OCI-LY7 (cell line): ENCODE measurements around the gene EYS. TPM values are rescaled to one million over a fixed set of nuclear protein-coding genes. Genes with fewer than 3 reads are reported as not detected.

Experiments
- BruUV-seq: library from RNA; stranded (reverse); fragments of 400-500 nt; replicated peaks from 2 replicates; lab custom pipeline; 2021; lab: Mats Ljungman, UMichigan
- CTCF ChIA-PET: fragments of 300-600 bp; sonication (Branson Sonifier 250); formaldehyde crosslinking; loops from one replicate; lab custom pipeline; 2022; ENCODE audit warnings: antibody characterized with exemption; ENCODE audit not compliant: unreplicated experiment; lab: Charles Lee
- POLR2A ChIA-PET: fragments of 300-600 bp; sonication (Branson Sonifier 250); formaldehyde crosslinking; loops from one replicate; lab custom pipeline; 2022; ENCODE audit warnings: antibody characterized with exemption; lab: Charles Lee
- DNase-seq: peaks from one replicate; pipeline ENCODE4 v3.0.0-alpha.2; 2015; ENCODE audit warnings: low spot score
- H2AFZ ChIP-seq: fragments of 200-600 bp; sonication (generic), shearing (Covaris generic); 2 replicates; pipeline ENCODE4 v1.6.1; 2014; ENCODE audit warnings: mild to moderate bottlenecking, antibody characterized with exemption, low read length, moderate library complexity
- H3K27ac ChIP-seq: fragments of 200-600 bp; sonication (generic); 2 replicates; pipeline ENCODE4 v1.5.1; 2014; ENCODE audit warnings: mixed run types, low read depth, mild to moderate bottlenecking, moderate library complexity, low read length, inconsistent platforms; ENCODE audit not compliant: poor library complexity, severe bottlenecking
- H3K36me3 ChIP-seq: fragments of 200-600 bp; sonication (generic); 2 replicates; pipeline ENCODE4 v1.6.1; 2014; ENCODE audit warnings: mild to moderate bottlenecking, antibody characterized with exemption, low read length, moderate library complexity, mixed read lengths; ENCODE audit not compliant: insufficient read depth
- H3K4me1 ChIP-seq: fragments of 200-600 bp; sonication (generic); 2 replicates; pipeline ENCODE4 v1.5.1; 2014; ENCODE audit warnings: mild to moderate bottlenecking, low read length; ENCODE audit not compliant: insufficient read depth, poor library complexity, severe bottlenecking
- H3K4me2 ChIP-seq: fragments of 200-600 bp; sonication (generic); 2 replicates; pipeline ENCODE4 v1.6.1; 2014; ENCODE audit warnings: mild to moderate bottlenecking, low read length
- H3K4me3 ChIP-seq: fragments of 200-600 bp; sonication (generic); 2 replicates; pipeline ENCODE4 v1.5.1; 2014; ENCODE audit warnings: mild to moderate bottlenecking, low read depth, low read length; ENCODE audit not compliant: poor library complexity, severe bottlenecking
- H3K79me2 ChIP-seq: fragments of 200-600 bp; sonication (generic); 2 replicates; pipeline ENCODE4 v1.6.1; 2016; ENCODE audit warnings: low read depth, mild to moderate bottlenecking, low read length, moderate library complexity, mixed read lengths; ENCODE audit not compliant: insufficient read depth
- H3K9me2 ChIP-seq: fragments of 200-600 bp; sonication (generic); 2 replicates; pipeline ENCODE4 v1.6.1; 2016; ENCODE audit warnings: mild to moderate bottlenecking, low read length, mixed read lengths; ENCODE audit not compliant: insufficient read depth
- H3K9me3 ChIP-seq: fragments of 200-600 bp; sonication (generic); 2 replicates; pipeline ENCODE4 v1.6.1; 2014; ENCODE audit warnings: mild to moderate bottlenecking, mixed run types, low read length, mixed read lengths
- H4K20me1 ChIP-seq: fragments of 200-600 bp; sonication (generic); 2 replicates; pipeline ENCODE4 v1.6.1; 2014; ENCODE audit warnings: mild to moderate bottlenecking, antibody characterized with exemption, low read length, moderate library complexity, mixed read lengths; ENCODE audit not compliant: insufficient read depth
- CTCF ChIP-seq: fragments of 200-600 bp; sonication (generic); conservative IDR thresholded peaks from 2 replicates; pipeline ENCODE4 v1.5.1; 2014; ENCODE audit warnings: mild to moderate bottlenecking, antibody characterized with exemption, low read length, moderate library complexity, mixed read lengths
- EZH2phosphoT487 ChIP-seq: fragments of 200-600 bp; sonication (generic); IDR thresholded peaks from 2 replicates; pipeline ENCODE4 v1.6.1; 2018; ENCODE audit warnings: low read depth, borderline replicate concordance, mild to moderate bottlenecking, mixed run types, antibody characterized with exemption, low read length, moderate library complexity, mixed read lengths
- intact Hi-C: fragments of 100-400 bp; cut with micrococcal nuclease; formaldehyde crosslinking; loops from one replicate; pipeline ENCODE4 v1.10.0; 2022; ENCODE audit not compliant: unreplicated experiment
- total RNA-seq, 2 experiments: library from RNA; depleted of rRNA in 1 of 2; stranded (reverse); fragments of >200 nt in 1 of 2; shearing (Covaris generic) in 1 of 2; gene quantifications; 2 replicates each; pipeline ENCODE4 v1.2.3, GENCODE V29; 2014 to 2022

EYS gene
- total RNA-seq, 2 experiments from 2014 or later: not detected

GRCh38 chr6:64672131-64672530 lies 1034.9 kb downstream of the EYS start:
- CTCF ChIA-PET: no interaction called here
- POLR2A ChIA-PET: interaction anchor here (0.5 kb wide), 1 partner anchor 517 kb away, joined by 3 read pairs; no protein-coding TSS in a partner anchor
- no peak overlapping the region for H3K27ac ChIP-seq
- no peak overlapping the region for H2AFZ ChIP-seq
- H3K36me3 ChIP-seq: no peaks in the 10 kb centered on the region
- no peaks in the 10 kb centered on the region for H3K79me2 ChIP-seq
- no peaks in the 10 kb centered on the region for H3K9me2 ChIP-seq
- BruUV-seq: no TSS peak
- TF ChIP-seq CTCF (no peak), EZH2phosphoT487 (no peak)
- intact Hi-C loops: no loop called here
- H4K20me1 ChIP-seq: no peaks in the 10 kb centered on the region
- DNase-seq: no peak
- no peak overlapping the region for H3K4me3 ChIP-seq
- H3K9me3 ChIP-seq: no peaks in the 10 kb centered on the region
- H3K4me2 ChIP-seq: no peak overlapping the region
- no peaks in the 10 kb centered on the region for H3K4me1 ChIP-seq

- intact Hi-C loops: no loop called here
- H3K4me3 ChIP-seq: no peak overlapping the region
- no peaks in the 10 kb centered on the region for H4K20me1 ChIP-seq
- H3K4me2 ChIP-seq: no peak overlapping the region
- ChIA-PET POLR2A (no interaction called here), CTCF (no interaction called here)
- no peaks in the 10 kb centered on the region for H3K9me2 ChIP-seq
- TF ChIP-seq CTCF: no peak
- no peak for TF ChIP-seq EZH2phosphoT487
- no peaks in the 10 kb centered on the region for H3K4me1 ChIP-seq
- H3K9me3 ChIP-seq: no peaks in the 10 kb centered on the region
- BruUV-seq: no TSS peak
- H2AFZ ChIP-seq: no peak overlapping the region
- H3K27ac ChIP-seq: no peak overlapping the region
- H3K79me2 ChIP-seq: no peaks in the 10 kb centered on the region
- DNase-seq: no peak
- no peaks in the 10 kb centered on the region for H3K36me3 ChIP-seq
Observed at GRCh38 chr6:64665137-64665536, 1041.9 kb downstream of the EYS start.

- POLR2A ChIA-PET: interaction anchor here (0.6 kb wide), 1 partner anchor 556 kb away, joined by 3 read pairs; no protein-coding TSS in a partner anchor
- H3K4me2 ChIP-seq: no peak overlapping the region
- H4K20me1 ChIP-seq: no peaks in the 10 kb centered on the region
- DNase-seq: no peak
- H3K9me2 ChIP-seq: no peaks in the 10 kb centered on the region
- TF ChIP-seq EZH2phosphoT487: no peak
- no peak for TF ChIP-seq CTCF
- no peaks in the 10 kb centered on the region for H3K4me1 ChIP-seq
- H3K27ac ChIP-seq: no peak overlapping the region
- no peaks in the 10 kb centered on the region for H3K36me3 ChIP-seq
- H3K9me3 ChIP-seq: no peaks in the 10 kb centered on the region
- H3K4me3 ChIP-seq: no peak overlapping the region
- no peak overlapping the region for H2AFZ ChIP-seq
- intact Hi-C loops: no loop called here
- H3K79me2 ChIP-seq: no peaks in the 10 kb centered on the region
- no TSS peak for BruUV-seq
- CTCF ChIA-PET: no interaction called here
Observed at GRCh38 chr6:64664480-64664879, 1042.5 kb downstream of the EYS start.
